GM18507 (cell line): Measurements from ENCODE around the gene C15orf40.
"Not testable (repeated sequence)": the region's sequence is repeated elsewhere in the genome, so short reads cannot be mapped to it uniquely, and the experiment has no call there.

ENCODE experiments used
- DNase-seq: peaks from one replicate; pipeline ENCODE4 v3.0.0; 2011; ENCODE audit warnings: low read depth; ENCODE audit not compliant: insufficient read length; ENCODE audit errors: extremely low spot score
- FAIRE-seq: peaks from 2 replicates; lab custom pipeline; 2011; peaks lifted over from hg19 to GRCh38; lab: Jason Lieb, UNC

The C15orf40 gene

GRCh38 chr15:83011271-83012075 is at the start of gene C15orf40:
TSS of gene C15orf40 (minus strand) at chr15:83011639. CDS start at chr15:83011607, 32 bp downstream.
- FAIRE-seq (peak; percentile 82), DNase-seq (peak; percentile 96)

- DNase-seq = no peak
- no peak for FAIRE-seq
These were observed 46.4 kb upstream of the C15orf40 start for GRCh38 chr15:83057696-83058376.

- FAIRE-seq = no peak
- DNase-seq = no peak
These were observed 45.6 kb upstream of the C15orf40 start for GRCh38 chr15:83057002-83057401.

GRCh38 chr15:83053151-83053550 is 41.7 kb upstream of the C15orf40 start:
- FAIRE-seq (no peak), DNase-seq (no peak)

- FAIRE-seq = no peak
- no peak for DNase-seq
These were observed 35.2 kb upstream of the C15orf40 start for GRCh38 chr15:83046558-83047127.

GRCh38 chr15:83044156-83044555 is 32.7 kb upstream of the C15orf40 start:
- FAIRE-seq (no peak), DNase-seq (no peak)

- FAIRE-seq (no peak), DNase-seq (no peak)
These were observed 27.8 kb upstream of the C15orf40 start for GRCh38 chr15:83039206-83039605.

- FAIRE-seq (no peak), DNase-seq (no peak)
These were observed 24.8 kb upstream of the C15orf40 start for GRCh38 chr15:83036253-83036652.

- not testable (repeated sequence) for FAIRE-seq, DNase-seq
These were observed 19.8 kb upstream of the C15orf40 start for GRCh38 chr15:83031234-83031633.

- FAIRE-seq (no peak), DNase-seq (no peak)
These were observed 18.6 kb upstream of the C15orf40 start for GRCh38 chr15:83030021-83030420.

GRCh38 chr15:83018436-83018835 is 7.0 kb upstream of the C15orf40 start:
- FAIRE-seq = no peak
- DNase-seq = no peak

GRCh38 chr15:83016906-83017305 is 5.5 kb upstream of the C15orf40 start:
- DNase-seq (no peak), FAIRE-seq (no peak)

- DNase-seq (no peak), FAIRE-seq (no peak)
These were observed 3.9 kb upstream of the C15orf40 start for GRCh38 chr15:83015361-83015760.

- FAIRE-seq = no peak
- DNase-seq = no peak
These were observed 2.8 kb upstream of the C15orf40 start for GRCh38 chr15:83014205-83014653.

- no peak for FAIRE-seq
- DNase-seq = no peak
These were observed 1.2 kb upstream of the C15orf40 start for GRCh38 chr15:83012636-83013035.

GRCh38 chr15:83012076-83012426 is 612 bp upstream of the C15orf40 start:
- DNase-seq (no peak), FAIRE-seq (no peak)

- peak; percentile 87 for FAIRE-seq
These were observed 649 bp downstream of the C15orf40 start for GRCh38 chr15:83010709-83011270.

GRCh38 chr15:83000672-83001031 is 10.8 kb downstream of the C15orf40 start:
- not testable (repeated sequence) for FAIRE-seq, DNase-seq

More at GRCh38 chr15:83010709-83011270, 649 bp downstream of the C15orf40 start:
- peak; percentile 55 for DNase-seq

GRCh38 chr15:82999905-83000671 is 11.4 kb downstream of the C15orf40 start:
- DNase-seq = peak; percentile 17

More at GRCh38 chr15:82999905-83000671, 11.4 kb downstream of the C15orf40 start:
- peak; percentile 78 for FAIRE-seq
